ENCODE results near the gene ZNF207. TPM values are rescaled to one million over a fixed set of nuclear protein-coding genes. Genes with fewer than 3 reads are reported as not detected.

The ZNF207 gene
- total and polyA plus RNA-seq, 2 of the 8 experiments (the other 6 are each of a cell fraction or from before 2014, with no cell fraction given), result 268 to 286 TPM

DNA sequence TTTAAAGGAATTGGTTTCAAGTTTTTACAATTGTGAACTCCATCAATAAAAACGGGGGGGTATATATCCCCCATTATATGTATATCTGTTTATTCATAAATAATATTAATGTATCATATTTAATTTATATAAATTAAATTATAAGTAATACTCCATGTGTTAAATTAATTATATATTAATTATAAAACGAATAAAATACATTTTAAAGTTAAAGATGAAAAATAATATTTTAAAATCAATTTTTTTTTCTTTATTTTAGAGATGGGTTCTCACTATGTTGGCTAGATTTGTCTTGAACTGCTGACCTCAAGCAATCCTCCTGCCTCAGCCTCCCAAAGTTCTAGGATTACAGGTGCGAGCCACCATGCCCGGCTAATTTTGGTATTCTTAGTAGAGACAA is 76.9 kb downstream of the ZNF207 start (continued):
- TF ChIP-seq, protein P1, sequence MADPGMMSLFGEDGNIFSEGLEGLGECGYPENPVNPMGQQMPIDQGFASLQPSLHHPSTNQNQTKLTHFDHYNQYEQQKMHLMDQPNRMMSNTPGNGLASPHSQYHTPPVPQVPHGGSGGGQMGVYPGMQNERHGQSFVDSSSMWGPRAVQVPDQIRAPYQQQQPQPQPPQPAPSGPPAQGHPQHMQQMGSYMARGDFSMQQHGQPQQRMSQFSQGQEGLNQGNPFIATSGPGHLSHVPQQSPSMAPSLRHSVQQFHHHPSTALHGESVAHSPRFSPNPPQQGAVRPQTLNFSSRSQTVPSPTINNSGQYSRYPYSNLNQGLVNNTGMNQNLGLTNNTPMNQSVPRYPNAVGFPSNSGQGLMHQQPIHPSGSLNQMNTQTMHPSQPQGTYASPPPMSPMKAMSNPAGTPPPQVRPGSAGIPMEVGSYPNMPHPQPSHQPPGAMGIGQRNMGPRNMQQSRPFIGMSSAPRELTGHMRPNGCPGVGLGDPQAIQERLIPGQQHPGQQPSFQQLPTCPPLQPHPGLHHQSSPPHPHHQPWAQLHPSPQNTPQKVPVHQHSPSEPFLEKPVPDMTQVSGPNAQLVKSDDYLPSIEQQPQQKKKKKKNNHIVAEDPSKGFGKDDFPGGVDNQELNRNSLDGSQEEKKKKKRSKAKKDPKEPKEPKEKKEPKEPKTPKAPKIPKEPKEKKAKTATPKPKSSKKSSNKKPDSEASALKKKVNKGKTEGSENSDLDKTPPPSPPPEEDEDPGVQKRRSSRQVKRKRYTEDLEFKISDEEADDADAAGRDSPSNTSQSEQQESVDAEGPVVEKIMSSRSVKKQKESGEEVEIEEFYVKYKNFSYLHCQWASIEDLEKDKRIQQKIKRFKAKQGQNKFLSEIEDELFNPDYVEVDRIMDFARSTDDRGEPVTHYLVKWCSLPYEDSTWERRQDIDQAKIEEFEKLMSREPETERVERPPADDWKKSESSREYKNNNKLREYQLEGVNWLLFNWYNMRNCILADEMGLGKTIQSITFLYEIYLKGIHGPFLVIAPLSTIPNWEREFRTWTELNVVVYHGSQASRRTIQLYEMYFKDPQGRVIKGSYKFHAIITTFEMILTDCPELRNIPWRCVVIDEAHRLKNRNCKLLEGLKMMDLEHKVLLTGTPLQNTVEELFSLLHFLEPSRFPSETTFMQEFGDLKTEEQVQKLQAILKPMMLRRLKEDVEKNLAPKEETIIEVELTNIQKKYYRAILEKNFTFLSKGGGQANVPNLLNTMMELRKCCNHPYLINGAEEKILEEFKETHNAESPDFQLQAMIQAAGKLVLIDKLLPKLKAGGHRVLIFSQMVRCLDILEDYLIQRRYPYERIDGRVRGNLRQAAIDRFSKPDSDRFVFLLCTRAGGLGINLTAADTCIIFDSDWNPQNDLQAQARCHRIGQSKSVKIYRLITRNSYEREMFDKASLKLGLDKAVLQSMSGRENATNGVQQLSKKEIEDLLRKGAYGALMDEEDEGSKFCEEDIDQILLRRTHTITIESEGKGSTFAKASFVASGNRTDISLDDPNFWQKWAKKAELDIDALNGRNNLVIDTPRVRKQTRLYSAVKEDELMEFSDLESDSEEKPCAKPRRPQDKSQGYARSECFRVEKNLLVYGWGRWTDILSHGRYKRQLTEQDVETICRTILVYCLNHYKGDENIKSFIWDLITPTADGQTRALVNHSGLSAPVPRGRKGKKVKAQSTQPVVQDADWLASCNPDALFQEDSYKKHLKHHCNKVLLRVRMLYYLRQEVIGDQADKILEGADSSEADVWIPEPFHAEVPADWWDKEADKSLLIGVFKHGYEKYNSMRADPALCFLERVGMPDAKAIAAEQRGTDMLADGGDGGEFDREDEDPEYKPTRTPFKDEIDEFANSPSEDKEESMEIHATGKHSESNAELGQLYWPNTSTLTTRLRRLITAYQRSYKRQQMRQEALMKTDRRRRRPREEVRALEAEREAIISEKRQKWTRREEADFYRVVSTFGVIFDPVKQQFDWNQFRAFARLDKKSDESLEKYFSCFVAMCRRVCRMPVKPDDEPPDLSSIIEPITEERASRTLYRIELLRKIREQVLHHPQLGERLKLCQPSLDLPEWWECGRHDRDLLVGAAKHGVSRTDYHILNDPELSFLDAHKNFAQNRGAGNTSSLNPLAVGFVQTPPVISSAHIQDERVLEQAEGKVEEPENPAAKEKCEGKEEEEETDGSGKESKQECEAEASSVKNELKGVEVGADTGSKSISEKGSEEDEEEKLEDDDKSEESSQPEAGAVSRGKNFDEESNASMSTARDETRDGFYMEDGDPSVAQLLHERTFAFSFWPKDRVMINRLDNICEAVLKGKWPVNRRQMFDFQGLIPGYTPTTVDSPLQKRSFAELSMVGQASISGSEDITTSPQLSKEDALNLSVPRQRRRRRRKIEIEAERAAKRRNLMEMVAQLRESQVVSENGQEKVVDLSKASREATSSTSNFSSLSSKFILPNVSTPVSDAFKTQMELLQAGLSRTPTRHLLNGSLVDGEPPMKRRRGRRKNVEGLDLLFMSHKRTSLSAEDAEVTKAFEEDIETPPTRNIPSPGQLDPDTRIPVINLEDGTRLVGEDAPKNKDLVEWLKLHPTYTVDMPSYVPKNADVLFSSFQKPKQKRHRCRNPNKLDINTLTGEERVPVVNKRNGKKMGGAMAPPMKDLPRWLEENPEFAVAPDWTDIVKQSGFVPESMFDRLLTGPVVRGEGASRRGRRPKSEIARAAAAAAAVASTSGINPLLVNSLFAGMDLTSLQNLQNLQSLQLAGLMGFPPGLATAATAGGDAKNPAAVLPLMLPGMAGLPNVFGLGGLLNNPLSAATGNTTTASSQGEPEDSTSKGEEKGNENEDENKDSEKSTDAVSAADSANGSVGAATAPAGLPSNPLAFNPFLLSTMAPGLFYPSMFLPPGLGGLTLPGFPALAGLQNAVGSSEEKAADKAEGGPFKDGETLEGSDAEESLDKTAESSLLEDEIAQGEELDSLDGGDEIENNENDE (IDR thresholded peaks at IDR 0.05; ENCODE audit: insufficient replicate concordance, low read length), result no peak
- TF ChIP-seq BRCA1 (IDR thresholded peaks at IDR 0.05; ENCODE audit: low read depth, low read length), result no peak
- TF ChIP-seq, protein P2, sequence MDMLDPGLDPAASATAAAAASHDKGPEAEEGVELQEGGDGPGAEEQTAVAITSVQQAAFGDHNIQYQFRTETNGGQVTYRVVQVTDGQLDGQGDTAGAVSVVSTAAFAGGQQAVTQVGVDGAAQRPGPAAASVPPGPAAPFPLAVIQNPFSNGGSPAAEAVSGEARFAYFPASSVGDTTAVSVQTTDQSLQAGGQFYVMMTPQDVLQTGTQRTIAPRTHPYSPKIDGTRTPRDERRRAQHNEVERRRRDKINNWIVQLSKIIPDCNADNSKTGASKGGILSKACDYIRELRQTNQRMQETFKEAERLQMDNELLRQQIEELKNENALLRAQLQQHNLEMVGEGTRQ (IDR thresholded peaks at IDR 0.05; ENCODE audit: low read length), result no peak
- TF ChIP-seq TBP (IDR thresholded peaks at IDR 0.05; ENCODE audit: low read depth, low read length), result no peak
- TF ChIP-seq HDAC2 (IDR thresholded peaks at IDR 0.05; ENCODE audit: borderline replicate concordance in 1 of 2, low read depth in 2 of 2, low read length in 2 of 2), result no peak
- TF ChIP-seq SUZ12 (IDR thresholded peaks at IDR 0.05; ENCODE audit: low read length), result no peak
